IMR-90 (cell line): Measurements from ENCODE around the gene RAD51B.

Experiments used
- CEBPB ChIP-seq: IDR thresholded peaks from 2 replicates; pipeline ENCODE4 v1.6.1; 2012; ENCODE audit warnings: low read depth, low read length, improper control_type of control experiment
- FOS ChIP-seq: fragments of 150-350 bp; IDR thresholded peaks from 2 replicates; pipeline ENCODE4 v1.6.1; 2016; ENCODE audit warnings: low read depth, low read length
- MAFK ChIP-seq: IDR thresholded peaks from 2 replicates; pipeline ENCODE4 v1.6.1; 2012; ENCODE audit warnings: low read depth, low read length, improper control_type of control experiment
- MAZ ChIP-seq: IDR thresholded peaks from 2 replicates; pipeline ENCODE4 v1.6.1; 2012; ENCODE audit warnings: low read depth, mild to moderate bottlenecking, low read length, improper control_type of control experiment, moderate library complexity, borderline replicate concordance
- MXI1 ChIP-seq: IDR thresholded peaks from 2 replicates; pipeline ENCODE4 v1.6.1; 2012; ENCODE audit warnings: low read depth, mild to moderate bottlenecking, low read length, moderate library complexity, borderline replicate concordance
- POLR2A ChIP-seq: IDR thresholded peaks from 2 replicates; pipeline ENCODE4 v1.6.1; 2012; ENCODE audit warnings: mild to moderate bottlenecking, low read depth, low read length
- RAD21 ChIP-seq: IDR thresholded peaks from 2 replicates; pipeline ENCODE4 v1.6.1; 2012; ENCODE audit warnings: low read length, improper control_type of control experiment
- RCOR1 ChIP-seq: IDR thresholded peaks from 2 replicates; pipeline ENCODE4 v1.6.1; 2012; ENCODE audit warnings: mild to moderate bottlenecking, low read length, improper control_type of control experiment; ENCODE audit not compliant: insufficient replicate concordance
- TF ChIP-seq, protein P1 (sequence below): conservative IDR thresholded peaks from 2 replicates; pipeline ENCODE4 v1.5.1; 2012; ENCODE audit warnings: mild to moderate bottlenecking, low read depth, low read length, improper control_type of control experiment
- TF ChIP-seq, protein P2 (sequence below): fragments of 150-350 bp; IDR thresholded peaks from 2 replicates; pipeline ENCODE4 v1.6.1; 2017; ENCODE audit warnings: mild to moderate bottlenecking, antibody characterized with exemption, low read length, low read depth

DNA sequence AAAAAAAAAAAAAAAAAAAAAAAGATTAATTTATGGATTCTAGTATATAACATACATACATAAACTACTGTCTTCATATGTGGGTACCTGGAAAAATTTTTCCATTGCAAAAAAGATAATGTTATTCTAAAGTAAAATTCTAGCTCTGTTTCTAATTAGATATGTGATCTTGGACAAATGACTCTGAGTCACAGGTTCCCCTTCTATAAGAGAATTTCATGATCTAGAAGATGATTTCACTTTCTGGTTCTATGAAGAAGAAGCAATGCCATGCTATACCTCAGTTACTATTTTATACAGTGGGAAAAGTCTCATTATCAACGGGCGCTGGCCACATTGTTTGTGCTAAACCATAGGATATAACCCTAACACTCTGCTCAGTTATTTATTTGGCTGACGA is 622.0 kb downstream of the RAD51B start:
- TF ChIP-seq CEBPB (no peak), RAD21 (no peak), MAFK (no peak), MAZ (no peak), FOS (no peak), POLR2A (no peak), RCOR1 (no peak), MXI1 (no peak)
- TF ChIP-seq, protein P1, sequence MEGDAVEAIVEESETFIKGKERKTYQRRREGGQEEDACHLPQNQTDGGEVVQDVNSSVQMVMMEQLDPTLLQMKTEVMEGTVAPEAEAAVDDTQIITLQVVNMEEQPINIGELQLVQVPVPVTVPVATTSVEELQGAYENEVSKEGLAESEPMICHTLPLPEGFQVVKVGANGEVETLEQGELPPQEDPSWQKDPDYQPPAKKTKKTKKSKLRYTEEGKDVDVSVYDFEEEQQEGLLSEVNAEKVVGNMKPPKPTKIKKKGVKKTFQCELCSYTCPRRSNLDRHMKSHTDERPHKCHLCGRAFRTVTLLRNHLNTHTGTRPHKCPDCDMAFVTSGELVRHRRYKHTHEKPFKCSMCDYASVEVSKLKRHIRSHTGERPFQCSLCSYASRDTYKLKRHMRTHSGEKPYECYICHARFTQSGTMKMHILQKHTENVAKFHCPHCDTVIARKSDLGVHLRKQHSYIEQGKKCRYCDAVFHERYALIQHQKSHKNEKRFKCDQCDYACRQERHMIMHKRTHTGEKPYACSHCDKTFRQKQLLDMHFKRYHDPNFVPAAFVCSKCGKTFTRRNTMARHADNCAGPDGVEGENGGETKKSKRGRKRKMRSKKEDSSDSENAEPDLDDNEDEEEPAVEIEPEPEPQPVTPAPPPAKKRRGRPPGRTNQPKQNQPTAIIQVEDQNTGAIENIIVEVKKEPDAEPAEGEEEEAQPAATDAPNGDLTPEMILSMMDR, result no peak
- TF ChIP-seq, protein P2, sequence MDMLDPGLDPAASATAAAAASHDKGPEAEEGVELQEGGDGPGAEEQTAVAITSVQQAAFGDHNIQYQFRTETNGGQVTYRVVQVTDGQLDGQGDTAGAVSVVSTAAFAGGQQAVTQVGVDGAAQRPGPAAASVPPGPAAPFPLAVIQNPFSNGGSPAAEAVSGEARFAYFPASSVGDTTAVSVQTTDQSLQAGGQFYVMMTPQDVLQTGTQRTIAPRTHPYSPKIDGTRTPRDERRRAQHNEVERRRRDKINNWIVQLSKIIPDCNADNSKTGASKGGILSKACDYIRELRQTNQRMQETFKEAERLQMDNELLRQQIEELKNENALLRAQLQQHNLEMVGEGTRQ, result no peak
